HFFc6 (cell line): ENCODE data around the gene TMEM134. TPM values are rescaled to one million over a fixed set of nuclear protein-coding genes. Genes with fewer than 3 reads are reported as not detected.

Experiments
- DNase-seq: peaks from one replicate; pipeline ENCODE4 v3.0.0-alpha.2; 2018
- H3K27ac Mint-ChIP-seq: 2 replicates; pipeline ENCODE4 v1.8.0; 2020; ENCODE audit warnings: mild to moderate bottlenecking, mixed read lengths
- H3K27me3 Mint-ChIP-seq: 2 replicates; pipeline ENCODE4 v1.8.0; 2021; ENCODE audit warnings: mild to moderate bottlenecking, moderate library complexity, mixed read lengths; ENCODE audit not compliant: insufficient read depth
- H3K36me3 Mint-ChIP-seq: 2 replicates; pipeline ENCODE4 v1.8.0; 2021; ENCODE audit warnings: low read depth, mixed read lengths
- H3K4me1 Mint-ChIP-seq: 2 replicates; pipeline ENCODE4 v1.8.0; 2020; ENCODE audit warnings: low read depth, mixed read lengths
- H3K4me3 Mint-ChIP-seq: 2 replicates; pipeline ENCODE4 v1.8.0; 2020; ENCODE audit warnings: mild to moderate bottlenecking, moderate library complexity, mixed read lengths
- H3K9me3 Mint-ChIP-seq: 2 replicates; pipeline ENCODE4 v1.8.0; 2020; ENCODE audit warnings: mild to moderate bottlenecking, mixed read lengths
- CTCF ChIP-seq: fragments of 200-600 bp; sonication (generic); IDR thresholded peaks from 2 replicates; pipeline ENCODE4 v1.5.0; 2021; ENCODE audit warnings: antibody characterized with exemption, mild to moderate bottlenecking
- microRNA-seq: library from miRNA; unstranded; fragments of <30 nt; microRNA quantifications from one replicate; pipeline ENCODE4, GENCODE V29; 2019
- total RNA-seq, 6 experiments: library from RNA; stranded (reverse); fragmentation: NEBNext Ultra II Directional; extraction: Animal tissue kit (Norgen Biotek cat#: 25700); gene quantifications; 2 replicates in 1 of 6; 3 replicates in 5 of 6; pipeline ENCODE4 v1.2.3, GENCODE V29; 2021

Gene TMEM134
- total RNA-seq, 6 experiments from 2014 or later: 28.5 to 43.7 (median 32.2) TPM

GRCh38 chr11:67412495-67413179, 56.4 kb downstream of the TMEM134 start:
- Mint-ChIP-seq H3K4me3 (no peak overlapping the region), H3K9me3 (no peaks in the 10 kb centered on the region), H3K27ac (no peak overlapping the region), H3K36me3 (no peaks in the 10 kb centered on the region), H3K27me3 (peaks cover 26% of the 10 kb centered on the region), H3K4me1 (no peaks in the 10 kb centered on the region)
- no peak for TF ChIP-seq CTCF
- no peak for DNase-seq

- no peaks in the 10 kb centered on the region for H3K4me1 Mint-ChIP-seq
- DNase-seq: no peak
- no peaks in the 10 kb centered on the region for H3K9me3 Mint-ChIP-seq
- no peak overlapping the region for H3K27ac Mint-ChIP-seq
- H3K4me3 Mint-ChIP-seq: no peak overlapping the region
- H3K36me3 Mint-ChIP-seq: no peaks in the 10 kb centered on the region
- no peak for TF ChIP-seq CTCF
- peaks cover 32% of the 10 kb centered on the region for H3K27me3 Mint-ChIP-seq
These were observed 57.3 kb downstream of the TMEM134 start for GRCh38 chr11:67411785-67412152.

Small RNA genes lying within 50 kb of the gene (microRNA-seq; reads per million reads assigned to microRNA genes)
- gene MIR6752: not detected

Other genes with a start within 250 kb of the TMEM134 start
- 10 to 100 TPM; 26.2 to 35.5 (median 32.1) TPM for gene GRK2, start 202.8 kb downstream of the TMEM134 start, total RNA-seq
- 10 to 100 TPM; 24.7 to 34.6 (median 26.4) TPM for gene ANKRD13D, start 179.9 kb downstream of the TMEM134 start, total RNA-seq
- 10 to 100 TPM; 17.0 to 28.7 (median 22.6) TPM for gene SSH3, start 165.7 kb downstream of the TMEM134 start, total RNA-seq
- 10 to 100 TPM; 69.1 to 80.7 (median 70.9) TPM for gene POLD4, start 115.7 kb downstream of the TMEM134 start, total RNA-seq
- 10 to 100 TPM in 4 of 6 experiments, 1 to 10 TPM in 2; 8.9 to 12.8 (median 10.5) TPM for gene CLCF1, start 95.7 kb downstream of the TMEM134 start, total RNA-seq
- 10 to 100 TPM in 1 of 6 experiments, 1 to 10 TPM in 5; 7.6 to 10.3 (median 8.8) TPM for gene RAD9A, start 77.3 kb downstream of the TMEM134 start, total RNA-seq
- 100 to 1,000 TPM; 162 to 191 (median 180) TPM for gene PPP1CA, start 67.4 kb downstream of the TMEM134 start, total RNA-seq
- not detected for gene TBC1D10C, start 65.2 kb downstream of the TMEM134 start, total RNA-seq
- under 1 TPM in 5 of 6 experiments, not detected in 1; 0.05 to 0.14 (median 0.06) TPM for gene CARNS1, start 53.6 kb downstream of the TMEM134 start, total RNA-seq
- gene RPS6KB2, start 40.8 kb downstream of the TMEM134 start, total RNA-seq: 10 to 100 TPM; 51.5 to 58.4 (median 55.8) TPM
- under 1 TPM in 3 of 6 experiments, not detected in 3; 0.35 to 0.50 (median 0.40) TPM for gene PTPRCAP, start 31.6 kb downstream of the TMEM134 start, total RNA-seq
- 100 to 1,000 TPM in 5 of 6 experiments, 10 to 100 TPM in 1; 98.8 to 127 (median 108) TPM for gene CORO1B, start 25.8 kb downstream of the TMEM134 start, total RNA-seq
- not detected for gene GPR152, start 16.5 kb downstream of the TMEM134 start, total RNA-seq
- not detected for gene CABP4, start 13.9 kb downstream of the TMEM134 start, total RNA-seq
- gene AIP, start 13.8 kb upstream of the TMEM134 start, total RNA-seq: 10 to 100 TPM; 53.0 to 59.4 (median 55.1) TPM
- 10 to 100 TPM; 19.6 to 30.3 (median 23.5) TPM for gene PITPNM1, start 36.1 kb upstream of the TMEM134 start, total RNA-seq
- gene CDK2AP2, start 38.9 kb upstream of the TMEM134 start, total RNA-seq: 10 to 100 TPM; 29.3 to 36.0 (median 31.5) TPM
- not detected for gene CABP2, start 54.2 kb upstream of the TMEM134 start, total RNA-seq
- gene GSTP1, start 114.6 kb upstream of the TMEM134 start, total RNA-seq: 100 to 1,000 TPM; 497 to 569 (median 512) TPM
- gene NDUFV1, start 137.7 kb upstream of the TMEM134 start, total RNA-seq: 100 to 1,000 TPM; 130 to 150 (median 135) TPM
- gene NUDT8, start 160.7 kb upstream of the TMEM134 start, total RNA-seq: 1 to 10 TPM; 2.0 to 3.0 (median 2.6) TPM
- gene TBX10, start 170.5 kb upstream of the TMEM134 start, total RNA-seq: not detected
- gene ACY3, start 181.5 kb upstream of the TMEM134 start, total RNA-seq: not detected
- not detected for gene ALDH3B2, start 205.4 kb upstream of the TMEM134 start, total RNA-seq